Common myeloid progenitor, CD34-positive (primary cell): ENCODE measurements around the gene PAX2.

Experiments used
- CTCF ChIA-PET: fragments of 350-600 bp; sonication (Branson Sonifier 250); formaldehyde crosslinking; loops from one replicate; lab custom pipeline; 2021; ENCODE audit warnings: antibody characterized with exemption; lab: Charles Lee
- POLR2A ChIA-PET: fragments of 350-600 bp; sonication (Branson Sonifier 250); formaldehyde crosslinking; loops from one replicate; lab custom pipeline; 2021; ENCODE audit warnings: antibody characterized with exemption; lab: Charles Lee
- DNase-seq, 3 donors: peaks; one replicate each; pipeline versions ENCODE4 v3.0.0 to v3.0.0-alpha.2; 2013
- H3K27ac ChIP-seq, 2 experiments: 1 replicate in 1 of 2; 2 replicates in 1 of 2; pipeline ENCODE4 v1.7.0; 2013; ENCODE audit warnings: inconsistent platforms in 2 of 2, low read length in 2 of 2, mild to moderate bottlenecking in 2 of 2, low read depth in 1 of 2, moderate library complexity in 1 of 2; ENCODE audit not compliant: severe bottlenecking in 2 of 2, insufficient read depth in 1 of 2, poor library complexity in 1 of 2
- H3K27me3 ChIP-seq, 5 experiments: replicated peaks in 2 of 5; 1 replicate in 3 of 5; 2 replicates in 2 of 5; pipeline versions ENCODE4 v1.6.1 to v1.7.0; 2013; ENCODE audit warnings: low read length in 4 of 5, mild to moderate bottlenecking in 2 of 5, moderate library complexity in 2 of 5, inconsistent platforms in 1 of 5; ENCODE audit not compliant: insufficient read depth in 5 of 5, control insufficient read depth in 4 of 5
- H3K36me3 ChIP-seq, 4 experiments: 1 replicate in 2 of 4; 2 replicates in 2 of 4; pipeline versions ENCODE4 v1.6.1 to v1.7.0; 2013; ENCODE audit warnings: low read length in 3 of 4, control low read depth in 1 of 4, mild to moderate bottlenecking in 1 of 4; ENCODE audit not compliant: control insufficient read depth in 4 of 4, insufficient read depth in 4 of 4
- H3K4me1 ChIP-seq, 4 experiments: 1 replicate in 3 of 4; 2 replicates in 1 of 4; pipeline versions ENCODE4 v1.6.1 to v1.7.1; 2013; ENCODE audit warnings: low read length in 3 of 4, mild to moderate bottlenecking in 3 of 4, control low read depth in 1 of 4, inconsistent platforms in 1 of 4, moderate library complexity in 1 of 4; ENCODE audit not compliant: control insufficient read depth in 4 of 4, insufficient read depth in 4 of 4; ENCODE audit errors: control extremely low read depth in 1 of 4
- H3K4me3 ChIP-seq, 7 experiments: 1 replicate in 4 of 7; 2 replicates in 3 of 7; pipeline versions ENCODE4 v1.5.1 to v1.7.0; 2013; ENCODE audit warnings: mild to moderate bottlenecking in 7 of 7, low read length in 6 of 7, moderate library complexity in 6 of 7, inconsistent platforms in 2 of 7, low read depth in 2 of 7, control low read depth in 1 of 7; ENCODE audit not compliant: insufficient read depth in 4 of 7, control insufficient read depth in 1 of 7; ENCODE audit errors: extremely low read depth in 1 of 7
- H3K9me3 ChIP-seq, 5 experiments: 1 replicate in 4 of 5; 2 replicates in 1 of 5; pipeline versions ENCODE4 v1.6.1 to v1.7.1; 2013; ENCODE audit warnings: low read length in 4 of 5, mild to moderate bottlenecking in 2 of 5, inconsistent platforms in 1 of 5, low read depth in 1 of 5, moderate library complexity in 1 of 5; ENCODE audit not compliant: control insufficient read depth in 4 of 5, insufficient read depth in 2 of 5; ENCODE audit errors: control extremely low read depth in 1 of 5
- WGBS: methylation state at CpG from one replicate; pipeline ENCODE4 v1.1.5; 2013; ENCODE audit not compliant: insufficient coverage; 5-methylcytosine and 5-hydroxymethylcytosine counted together

PAX2 gene

GRCh38 chr10:100748231-100749058, 3.1 kb downstream of the PAX2 start:
- no peak overlapping the region for H3K27ac ChIP-seq
- peaks cover 18 to 100% (median 73%) of the 10 kb centered on the region in 5 experiments for H3K27me3 ChIP-seq
- peaks cover 0 to 33% (median 15%) of the 10 kb centered on the region in 4 experiments for H3K4me1 ChIP-seq
- no peak overlapping the region for H3K4me3 ChIP-seq
- DNase-seq: no peak
- H3K36me3 ChIP-seq: no peaks in the 10 kb centered on the region
- peaks cover 0 to 1% (median 0%) of the 10 kb centered on the region in 5 experiments for H3K9me3 ChIP-seq
- POLR2A ChIA-PET: no interaction called here
- CTCF ChIA-PET: interaction anchor here (1.3 kb wide), 1 partner anchor 10 kb away, joined by 3 read pairs; no protein-coding TSS in a partner anchor
- under 1% methylated on average over 51 of the region's 56 CpGs for WGBS

GRCh38 chr10:100749059-100749308, 3.6 kb downstream of the PAX2 start:
- Histone ChIP-seq H3K27ac (no peak overlapping the region), H3K4me1 (peaks cover 0 to 29% (median 13%) of the 10 kb centered on the region in 4 experiments), H3K27me3 (peaks cover 20 to 100% (median 68%) of the 10 kb centered on the region in 5 experiments), H3K36me3 (no peaks in the 10 kb centered on the region), H3K4me3 (no peak overlapping the region), H3K9me3 (peaks cover 0 to 1% (median 0%) of the 10 kb centered on the region in 5 experiments)
- 7% methylated on average over 6 of the region's 8 CpGs for WGBS
- POLR2A ChIA-PET: no interaction called here
- DNase-seq: no peak
- CTCF ChIA-PET: interaction anchor here (1.3 kb wide), 1 partner anchor 10 kb away, joined by 3 read pairs; no protein-coding TSS in a partner anchor

DNA sequence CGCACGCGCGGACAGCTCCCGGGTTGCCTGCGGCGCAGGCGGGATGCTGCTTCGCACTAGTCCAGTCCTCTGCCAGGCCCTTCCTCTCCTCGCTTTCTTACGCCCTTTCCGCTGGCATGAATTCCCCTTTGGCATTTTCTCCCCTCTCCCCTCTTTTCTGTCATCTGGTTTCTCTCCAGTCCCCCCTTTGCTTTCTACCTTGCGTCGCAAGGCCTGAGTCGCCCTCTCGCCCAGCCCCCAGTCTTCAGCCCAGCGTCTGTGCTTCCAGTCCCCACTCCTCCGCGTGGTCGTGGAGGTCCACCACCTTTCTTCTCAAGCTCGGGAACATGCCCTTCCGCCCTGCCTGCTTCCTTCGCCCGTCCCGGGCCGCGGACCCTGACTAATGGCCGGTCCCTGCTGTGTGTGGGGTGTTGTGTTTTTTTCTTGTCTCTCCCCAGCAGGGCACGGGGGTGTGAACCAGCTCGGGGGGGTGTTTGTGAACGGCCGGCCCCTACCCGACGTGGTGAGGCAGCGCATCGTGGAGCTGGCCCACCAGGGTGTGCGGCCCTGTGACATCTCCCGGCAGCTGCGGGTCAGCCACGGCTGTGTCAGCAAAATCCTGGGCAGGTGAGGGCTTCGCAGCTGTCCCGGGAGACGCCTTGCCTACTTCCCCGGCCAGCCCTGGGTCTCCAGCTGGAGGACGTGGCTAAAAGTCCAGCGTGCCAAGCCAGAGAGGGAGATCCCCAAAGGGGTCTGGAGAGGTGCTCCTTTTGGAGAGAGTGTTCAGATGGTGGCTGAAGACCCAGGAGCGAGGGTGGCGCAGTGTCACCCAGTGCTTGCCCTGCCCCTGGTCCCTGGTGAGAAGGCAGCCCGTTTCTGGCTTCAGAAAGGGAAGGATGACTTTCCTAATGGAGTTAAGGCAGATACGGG, 4.2 kb downstream of the PAX2 start:
- H3K4me1 ChIP-seq: peaks cover 0 to 23% (median 11%) of the 10 kb centered on the region in 4 experiments
- H3K27me3 ChIP-seq: peaks cover 21 to 100% (median 71%) of the 10 kb centered on the region in 5 experiments
- POLR2A ChIA-PET: no interaction called here
- DNase-seq: no peak
- no peak overlapping the region for H3K27ac ChIP-seq
- CTCF ChIA-PET: interaction anchor here (1.3 kb wide), 2 partner anchors 9 to 79 kb away, joined by 3 read pairs; no protein-coding TSS in a partner anchor
- H3K9me3 ChIP-seq: peaks cover 0 to 1% (median 0%) of the 10 kb centered on the region in 5 experiments
- no peaks in the 10 kb centered on the region for H3K36me3 ChIP-seq
- H3K4me3 ChIP-seq: no peak overlapping the region
- 9% methylated on average over 40 of the region's 50 CpGs for WGBS

- Histone ChIP-seq H3K9me3 (peaks cover 0 to 1% (median 0%) of the 10 kb centered on the region in 5 experiments), H3K36me3 (no peaks in the 10 kb centered on the region), H3K27me3 (peaks cover 24 to 100% (median 73%) of the 10 kb centered on the region in 5 experiments), H3K4me3 (no peak overlapping the region), H3K4me1 (peaks cover 0 to 17% (median 6%) of the 10 kb centered on the region in 4 experiments), H3K27ac (no peak overlapping the region)
- DNase-seq: no peak
- ChIA-PET CTCF (interaction anchor here (1.3 kb wide), 1 partner anchor 78 kb away, joined by 3 read pairs; no protein-coding TSS in a partner anchor), POLR2A (no interaction called here)
- 16% methylated on average over 34 of the region's 37 CpGs for WGBS
Observed at GRCh38 chr10:100750291-100751210, 5.2 kb downstream of the PAX2 start.

GRCh38 chr10:100751211-100751933, 6.0 kb downstream of the PAX2 start:
- WGBS: 68% methylated on average over 5 of the region's 7 CpGs
- H3K27ac ChIP-seq: no peak overlapping the region
- H3K4me1 ChIP-seq: peaks cover 0 to 9% (median 3%) of the 10 kb centered on the region in 4 experiments
- H3K27me3 ChIP-seq: peaks cover 25 to 99% (median 75%) of the 10 kb centered on the region in 5 experiments
- no peak overlapping the region for H3K4me3 ChIP-seq
- no peaks in the 10 kb centered on the region for H3K36me3 ChIP-seq
- DNase-seq: no peak
- ChIA-PET POLR2A (no interaction called here), CTCF (interaction anchor here (0.9 to 1.4 kb wide), 2 partner anchors 10 to 11 kb away, joined by 3 to 6 read pairs; no protein-coding TSS in a partner anchor)
- H3K9me3 ChIP-seq: peaks cover 0 to 1% (median 0%) of the 10 kb centered on the region in 5 experiments

GRCh38 chr10:100755821-100756220, 10.4 kb downstream of the PAX2 start:
- Histone ChIP-seq H3K27me3 (peaks cover 31 to 96% (median 66%) of the 10 kb centered on the region in 5 experiments), H3K9me3 (peaks cover 0 to 1% (median 0%) of the 10 kb centered on the region in 5 experiments), H3K36me3 (no peaks in the 10 kb centered on the region), H3K27ac (no peak overlapping the region), H3K4me1 (no peaks in the 10 kb centered on the region), H3K4me3 (no peak overlapping the region)
- POLR2A ChIA-PET: no interaction called here
- CTCF ChIA-PET: interaction anchor here (0.9 to 1.5 kb wide), 3 partner anchors 11 to 123 kb away, joined by 3 to 4 read pairs (median 3); no protein-coding TSS in a partner anchor
- no peak for DNase-seq
- no CpG with 5 or more reads among the region's 1 CpG for WGBS
